ENCODE results near the gene WWOX. TPM values are rescaled to one million over a fixed set of nuclear protein-coding genes. Genes with fewer than 3 reads are reported as not detected.

Gene WWOX
- total RNA-seq, 1 experiment from 2014 or later, result 79.9 TPM

DNA sequence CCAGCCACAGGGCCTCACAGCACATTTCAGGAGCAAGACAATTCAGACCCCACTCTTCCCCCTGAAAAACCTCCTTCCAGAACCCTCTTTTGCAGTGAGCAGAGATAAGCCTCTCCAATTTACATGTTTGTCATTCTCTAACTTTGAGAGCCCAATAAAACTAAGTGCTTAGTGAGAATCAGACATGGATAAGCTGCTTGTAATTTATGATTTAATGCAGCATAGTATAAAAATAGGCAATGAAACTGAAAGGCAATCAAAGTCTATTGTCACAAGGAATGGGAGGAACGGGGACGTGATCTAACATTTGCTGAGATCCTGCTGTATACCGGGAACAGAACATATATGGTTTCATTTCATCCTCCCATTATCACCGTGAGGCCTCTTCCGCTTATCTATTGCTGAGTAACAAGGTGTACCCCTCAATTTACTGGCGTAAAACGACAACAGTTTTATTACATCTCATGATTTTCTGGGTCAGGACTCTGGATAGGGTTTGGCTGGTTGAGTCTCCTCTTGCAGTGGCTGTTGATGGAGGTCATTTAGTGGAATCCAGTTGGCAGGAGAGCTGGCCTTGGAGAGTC lies 903.7 kb downstream of the WWOX start:
- CTCF ChIA-PET, result interaction anchor here (0.6 kb wide), 1 partner anchor 92 kb away, joined by 3 read pairs; no protein-coding TSS in a partner anchor
- TF ChIP-seq CTCF (conservative IDR thresholded peaks at IDR 0.05; ENCODE audit: low read depth, low read length) (no peak), EZH2 (IDR thresholded peaks at IDR 0.05; ENCODE audit: borderline replicate concordance, low read depth, low read length, poor library complexity, severe bottlenecking) (no peak)
- H3K27me3 ChIP-seq (replicated peaks; ENCODE audit: insufficient read depth, low read depth, low read length, poor library complexity), result no peaks in the 10 kb centered on the region

DNA sequence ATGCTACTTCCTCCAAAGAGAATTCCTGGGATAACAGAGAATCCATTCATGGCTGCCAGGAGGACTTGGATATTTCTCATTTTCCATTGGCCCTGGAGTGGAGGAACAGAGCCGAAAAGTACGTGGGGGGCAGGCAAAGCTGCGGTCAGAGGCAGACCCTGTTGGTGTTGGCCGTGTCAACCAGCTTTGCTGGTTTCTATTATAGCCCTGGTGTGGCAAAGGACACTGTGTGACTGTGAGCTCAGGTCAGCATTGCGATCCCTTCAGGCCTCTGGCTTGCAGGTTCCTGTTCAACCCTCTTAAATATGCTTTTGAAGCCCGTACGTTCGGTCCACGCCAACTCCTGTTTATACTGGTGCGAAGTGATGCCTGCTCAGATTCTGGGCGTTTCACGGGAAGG lies 904.9 kb downstream of the WWOX start:
- H3K27me3 ChIP-seq (replicated peaks; ENCODE audit: insufficient read depth, low read depth, low read length, poor library complexity), result no peaks in the 10 kb centered on the region
- DNase-seq (ENCODE audit: low spot score), result no peak
- no peaks in the 10 kb centered on the region for H3K4me1 ChIP-seq (ENCODE audit: insufficient read depth, low read length, poor library complexity, severe bottlenecking)
- intact Hi-C loops (cut with micrococcal nuclease; ENCODE audit: unreplicated experiment), result no loop called here
- H3K4me3 ChIP-seq (ENCODE audit: low read depth, low read length, poor library complexity, severe bottlenecking), result no peak overlapping the region
- TF ChIP-seq EZH2 (IDR thresholded peaks at IDR 0.05; ENCODE audit: borderline replicate concordance, low read depth, low read length, poor library complexity, severe bottlenecking) (no peak), CTCF (conservative IDR thresholded peaks at IDR 0.05; ENCODE audit: low read depth, low read length) (no peak)
- ChIA-PET POLR2A (ENCODE audit: low non-redundant PET) (no interaction called here), CTCF (no interaction called here)
- no peaks in the 10 kb centered on the region for H3K9me3 ChIP-seq (ENCODE audit: low read depth, low read length, poor library complexity, severe bottlenecking)
- no TSS peak for BruUV-seq (replicated peaks)
- no peaks in the 10 kb centered on the region for H3K36me3 ChIP-seq (ENCODE audit: insufficient read depth, low read length, poor library complexity, severe bottlenecking)
- no peak overlapping the region for H3K27ac ChIP-seq (ENCODE audit: low read depth, low read length, poor library complexity, severe bottlenecking)

More for the DNA sequence above, 903.7 kb downstream of the WWOX start:
- no peak overlapping the region for H3K4me3 ChIP-seq (ENCODE audit: low read depth, low read length, poor library complexity, severe bottlenecking)
- H3K4me1 ChIP-seq (ENCODE audit: insufficient read depth, low read length, poor library complexity, severe bottlenecking), result no peaks in the 10 kb centered on the region
- no TSS peak for BruUV-seq (replicated peaks)
- POLR2A ChIA-PET (ENCODE audit: low non-redundant PET), result no interaction called here
- no peak for DNase-seq (ENCODE audit: low spot score)
- H3K36me3 ChIP-seq (ENCODE audit: insufficient read depth, low read length, poor library complexity, severe bottlenecking), result no peaks in the 10 kb centered on the region
- intact Hi-C loops (cut with micrococcal nuclease; ENCODE audit: unreplicated experiment), result no loop called here
- H3K27ac ChIP-seq (ENCODE audit: low read depth, low read length, poor library complexity, severe bottlenecking), result no peak overlapping the region
- H3K9me3 ChIP-seq (ENCODE audit: low read depth, low read length, poor library complexity, severe bottlenecking), result no peaks in the 10 kb centered on the region

DNA sequence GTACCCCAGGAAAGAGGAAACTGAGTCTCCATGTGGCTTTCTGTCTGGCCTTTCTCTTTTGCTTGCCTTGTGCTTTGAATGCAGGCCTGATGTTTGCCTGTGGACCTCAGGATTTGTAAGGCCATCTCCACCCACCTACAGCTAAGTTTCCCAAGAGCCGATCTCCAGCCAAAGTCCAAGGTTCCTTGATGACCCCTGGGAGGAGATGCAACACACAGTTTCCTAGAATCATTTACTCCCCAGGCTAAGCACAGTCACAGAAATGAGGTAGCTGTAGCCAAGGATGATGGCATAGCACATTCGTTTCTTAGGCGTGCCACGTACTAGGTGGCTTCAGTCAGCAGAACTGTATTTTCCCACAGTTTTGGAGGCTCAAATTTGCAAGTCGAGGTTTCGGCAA lies 905.6 kb downstream of the WWOX start:
- no peak overlapping the region for H3K4me3 ChIP-seq (ENCODE audit: low read depth, low read length, poor library complexity, severe bottlenecking)
- no peaks in the 10 kb centered on the region for H3K27me3 ChIP-seq (replicated peaks; ENCODE audit: insufficient read depth, low read depth, low read length, poor library complexity)
- no TSS peak for BruUV-seq (replicated peaks)
- TF ChIP-seq CTCF (conservative IDR thresholded peaks at IDR 0.05; ENCODE audit: low read depth, low read length) (no peak), EZH2 (IDR thresholded peaks at IDR 0.05; ENCODE audit: borderline replicate concordance, low read depth, low read length, poor library complexity, severe bottlenecking) (no peak)
- ChIA-PET CTCF (no interaction called here), POLR2A (ENCODE audit: low non-redundant PET) (no interaction called here)
- no peaks in the 10 kb centered on the region for H3K9me3 ChIP-seq (ENCODE audit: low read depth, low read length, poor library complexity, severe bottlenecking)
- intact Hi-C loops (cut with micrococcal nuclease; ENCODE audit: unreplicated experiment), result no loop called here
- DNase-seq (ENCODE audit: low spot score), result no peak
- no peak overlapping the region for H3K27ac ChIP-seq (ENCODE audit: low read depth, low read length, poor library complexity, severe bottlenecking)
- no peaks in the 10 kb centered on the region for H3K36me3 ChIP-seq (ENCODE audit: insufficient read depth, low read length, poor library complexity, severe bottlenecking)
- no peaks in the 10 kb centered on the region for H3K4me1 ChIP-seq (ENCODE audit: insufficient read depth, low read length, poor library complexity, severe bottlenecking)

Data from A673 (cell line).